Stomach (tissue), 4 donors: Measurements from ENCODE around the gene ITGA5.

Experiments used
- POLR2A ChIP-seq, 4 donors: fragments of 450-650 bp; IDR thresholded peaks; one replicate each; pipeline ENCODE4 v1.6.1; 2016; ENCODE audit warnings: antibody characterized with exemption in 4 of 4, control low read depth in 2 of 4, mild to moderate bottlenecking in 1 of 4, moderate library complexity in 1 of 4
- POLR2AphosphoS5 ChIP-seq, 3 donors: sonication (generic); formaldehyde crosslinking; IDR thresholded peaks; one replicate each; pipeline ENCODE4 v1.6.1; 2016; ENCODE audit warnings: antibody characterized with exemption in 3 of 3
- TF ChIP-seq, protein P1 (sequence below), 7 experiments: fragments of 450-650 bp in 4 of 7; fragments of 200-600 bp in 3 of 7; sonication (generic) in 3 of 7; IDR thresholded peaks; one replicate each; pipeline ENCODE4 v1.5.1; 2016 to 2019; ENCODE audit warnings: antibody characterized with exemption in 7 of 7, control low read depth in 2 of 7, mild to moderate bottlenecking in 1 of 7

DNA sequence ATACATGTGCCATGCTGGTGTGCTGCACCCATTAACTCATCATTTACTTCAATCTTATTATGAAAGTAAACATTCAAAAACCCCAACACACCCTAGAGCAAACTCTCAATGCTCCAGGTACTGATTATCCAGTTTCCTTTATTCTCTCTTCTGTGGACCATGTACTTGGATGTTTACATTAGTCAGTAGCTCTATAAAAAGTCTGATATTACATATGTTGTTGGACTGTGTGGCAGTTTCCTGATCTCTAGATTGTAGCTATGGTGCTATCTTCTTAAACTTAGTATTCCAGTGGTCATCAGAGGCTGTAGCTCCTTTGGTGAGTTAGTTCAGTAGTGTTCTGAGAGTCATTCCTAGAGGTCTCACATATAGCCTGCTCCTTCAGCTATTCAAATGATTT lies 25.1 kb upstream of the ITGA5 start:
- TF ChIP-seq, protein P1, sequence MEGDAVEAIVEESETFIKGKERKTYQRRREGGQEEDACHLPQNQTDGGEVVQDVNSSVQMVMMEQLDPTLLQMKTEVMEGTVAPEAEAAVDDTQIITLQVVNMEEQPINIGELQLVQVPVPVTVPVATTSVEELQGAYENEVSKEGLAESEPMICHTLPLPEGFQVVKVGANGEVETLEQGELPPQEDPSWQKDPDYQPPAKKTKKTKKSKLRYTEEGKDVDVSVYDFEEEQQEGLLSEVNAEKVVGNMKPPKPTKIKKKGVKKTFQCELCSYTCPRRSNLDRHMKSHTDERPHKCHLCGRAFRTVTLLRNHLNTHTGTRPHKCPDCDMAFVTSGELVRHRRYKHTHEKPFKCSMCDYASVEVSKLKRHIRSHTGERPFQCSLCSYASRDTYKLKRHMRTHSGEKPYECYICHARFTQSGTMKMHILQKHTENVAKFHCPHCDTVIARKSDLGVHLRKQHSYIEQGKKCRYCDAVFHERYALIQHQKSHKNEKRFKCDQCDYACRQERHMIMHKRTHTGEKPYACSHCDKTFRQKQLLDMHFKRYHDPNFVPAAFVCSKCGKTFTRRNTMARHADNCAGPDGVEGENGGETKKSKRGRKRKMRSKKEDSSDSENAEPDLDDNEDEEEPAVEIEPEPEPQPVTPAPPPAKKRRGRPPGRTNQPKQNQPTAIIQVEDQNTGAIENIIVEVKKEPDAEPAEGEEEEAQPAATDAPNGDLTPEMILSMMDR (IDR thresholded peaks at IDR 0.05) = no peak
- TF ChIP-seq POLR2AphosphoS5 (IDR thresholded peaks at IDR 0.05) (no peak), POLR2A (IDR thresholded peaks at IDR 0.05) (no peak)
